Measurements from ENCODE around the gene IFT122. TPM values are rescaled to one million over a fixed set of nuclear protein-coding genes. Genes with fewer than 3 reads are reported as not detected.

IFT122 gene
- total RNA-seq, 1 experiment from 2014 or later = 20.5 TPM

DNA sequence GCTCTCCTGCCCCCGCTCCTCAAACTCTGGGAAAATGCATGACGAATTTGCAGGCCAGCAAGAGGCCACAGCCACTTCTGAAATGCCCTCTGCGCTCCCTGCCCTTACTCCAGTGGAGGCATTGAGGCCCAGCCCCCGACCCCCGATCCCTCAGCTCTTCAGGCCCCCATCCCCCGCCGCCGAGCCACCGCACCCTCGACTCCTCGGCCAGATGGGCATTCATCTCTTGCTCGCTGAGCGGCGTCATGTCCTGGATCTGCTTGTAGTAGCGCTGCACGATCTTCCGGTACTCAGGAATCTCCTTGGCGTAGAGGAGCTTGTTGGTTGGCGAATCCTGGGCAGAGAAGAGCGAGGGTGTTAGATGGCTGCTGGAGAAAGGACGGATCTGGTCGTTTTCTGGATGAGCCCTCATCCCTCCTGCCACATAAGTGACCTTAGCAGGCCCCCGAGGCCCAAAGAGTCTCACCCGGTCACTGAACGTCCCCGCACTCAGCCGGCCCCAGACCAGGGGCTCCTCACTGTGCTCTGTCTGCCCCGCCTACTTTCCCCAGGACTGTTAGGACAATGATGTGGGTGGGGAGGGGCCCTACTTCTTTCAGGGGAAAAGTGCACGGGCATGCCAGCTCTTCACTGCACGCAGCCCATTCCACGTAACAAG is 117.0 kb downstream of the IFT122 start:
- DNase-seq (ENCODE audit: low read depth) = no peak

DNA sequence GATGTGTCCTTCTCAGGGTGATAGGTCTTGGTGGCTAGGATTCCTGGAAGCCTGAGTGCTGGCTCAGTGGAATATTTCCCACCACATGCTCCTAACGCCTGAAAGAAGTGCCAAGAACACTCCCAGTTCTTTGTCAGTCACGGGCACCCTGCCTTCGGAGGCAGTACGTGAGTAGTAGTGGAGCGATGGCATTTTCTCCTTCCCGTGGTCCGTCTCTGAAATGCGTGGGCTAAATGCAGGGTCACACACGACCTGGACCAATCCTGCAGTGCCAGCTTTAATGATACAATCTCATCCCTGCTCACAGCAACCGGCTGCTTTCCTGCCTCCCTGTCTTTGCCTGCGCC is 117.5 kb downstream of the IFT122 start:
- no peak for DNase-seq (ENCODE audit: low read depth)

DNA sequence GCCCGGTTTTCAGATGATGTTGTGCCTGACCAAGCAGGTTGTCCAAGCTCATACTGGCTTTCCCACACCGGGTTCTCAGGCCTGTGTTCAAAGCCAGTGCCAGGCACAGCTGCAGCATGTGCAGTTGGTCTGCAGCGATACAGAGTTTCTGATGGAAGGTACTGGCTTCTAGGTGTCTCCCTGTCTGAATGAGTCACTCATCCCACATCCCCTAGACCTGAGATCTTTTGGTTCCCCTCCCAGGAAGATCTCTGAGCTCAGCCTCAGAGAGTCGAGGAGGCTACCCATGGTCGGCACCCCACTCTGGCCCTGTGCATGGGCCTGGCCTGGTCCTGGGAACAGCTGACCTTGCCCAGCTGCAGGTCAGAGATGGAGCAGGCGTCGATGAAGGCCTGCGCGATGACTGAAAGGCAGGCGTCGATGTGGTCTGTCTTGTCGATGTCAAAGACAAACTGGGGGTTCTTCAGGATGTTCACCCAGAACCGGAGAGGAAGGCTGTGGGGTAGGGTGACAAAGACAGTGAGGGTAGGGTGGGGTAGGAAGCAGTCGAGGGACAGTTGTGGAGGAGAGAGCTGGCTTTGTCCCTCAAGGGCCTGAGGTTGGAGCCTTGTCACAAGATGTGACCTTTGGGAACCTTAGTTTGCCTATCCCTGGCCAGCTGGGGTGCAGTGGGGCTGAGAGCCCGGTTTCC is 118.2 kb downstream of the IFT122 start:
- DNase-seq (ENCODE audit: low read depth) = peak; percentile 70

DNA sequence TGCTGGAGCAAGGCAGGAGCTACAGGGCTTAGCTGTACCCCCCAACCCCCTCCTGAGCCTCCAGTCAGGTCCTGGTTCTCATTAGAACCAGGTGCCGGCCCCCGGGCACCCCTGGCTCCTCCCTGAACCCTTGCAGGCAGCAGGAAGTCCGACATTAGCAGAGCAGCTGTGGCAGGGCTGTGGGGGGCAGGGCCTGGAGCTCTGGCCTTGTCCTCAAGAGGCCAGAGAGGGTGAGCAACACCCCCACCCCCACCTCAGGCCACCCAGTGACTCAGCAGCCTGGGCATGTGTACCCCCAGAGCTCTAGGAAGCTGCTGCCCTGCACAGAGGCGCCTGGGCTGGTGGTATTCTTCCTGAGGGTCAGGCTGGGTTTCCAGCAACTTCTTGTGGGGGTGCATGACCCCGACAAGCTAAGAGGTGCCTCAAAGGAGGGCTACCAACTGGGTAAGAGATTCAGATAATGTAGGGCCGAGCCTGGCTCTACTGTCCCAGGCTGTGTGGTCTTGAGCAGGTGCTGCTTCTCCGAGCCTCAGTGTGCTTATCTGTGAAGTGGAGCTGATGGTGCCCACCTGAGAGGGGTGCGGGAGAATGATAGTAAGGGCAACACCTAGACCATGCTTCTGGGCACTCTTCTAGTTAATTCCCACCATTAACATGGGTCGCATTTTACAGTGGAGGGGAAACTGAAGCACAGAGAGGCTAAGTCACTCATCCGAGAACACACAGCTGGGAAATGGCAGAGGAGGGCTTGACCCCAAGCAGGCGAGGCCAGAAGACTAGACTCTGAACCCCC is 118.9 kb downstream of the IFT122 start:
- DNase-seq (ENCODE audit: low read depth) = peak; percentile 97

DNA sequence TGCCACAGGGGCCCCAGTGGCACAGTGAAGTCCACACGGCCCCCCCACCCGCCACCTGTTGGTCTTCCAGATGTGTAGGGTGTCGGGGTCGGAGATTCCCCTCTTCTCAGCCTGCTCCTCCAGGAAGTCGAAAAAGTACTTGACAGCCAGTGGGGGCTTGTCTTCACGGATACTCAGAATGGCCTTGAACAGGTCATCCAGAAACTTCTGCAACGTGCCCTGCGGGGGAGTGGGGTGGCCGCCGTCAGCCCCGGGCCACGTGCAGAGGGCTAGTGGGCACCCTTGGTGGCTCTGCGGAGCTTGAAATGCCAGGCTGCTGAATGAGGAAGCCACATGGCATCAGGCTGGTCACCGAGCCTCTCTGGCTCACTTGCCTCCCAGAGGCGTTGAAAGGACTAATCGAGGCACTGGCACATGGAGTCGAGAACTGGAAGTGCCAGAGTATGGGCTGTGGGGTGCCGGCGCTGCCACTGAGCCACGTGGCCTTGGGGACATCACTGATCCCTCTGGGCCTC is 119.6 kb downstream of the IFT122 start:
- DNase-seq (ENCODE audit: low read depth) = no peak

DNA sequence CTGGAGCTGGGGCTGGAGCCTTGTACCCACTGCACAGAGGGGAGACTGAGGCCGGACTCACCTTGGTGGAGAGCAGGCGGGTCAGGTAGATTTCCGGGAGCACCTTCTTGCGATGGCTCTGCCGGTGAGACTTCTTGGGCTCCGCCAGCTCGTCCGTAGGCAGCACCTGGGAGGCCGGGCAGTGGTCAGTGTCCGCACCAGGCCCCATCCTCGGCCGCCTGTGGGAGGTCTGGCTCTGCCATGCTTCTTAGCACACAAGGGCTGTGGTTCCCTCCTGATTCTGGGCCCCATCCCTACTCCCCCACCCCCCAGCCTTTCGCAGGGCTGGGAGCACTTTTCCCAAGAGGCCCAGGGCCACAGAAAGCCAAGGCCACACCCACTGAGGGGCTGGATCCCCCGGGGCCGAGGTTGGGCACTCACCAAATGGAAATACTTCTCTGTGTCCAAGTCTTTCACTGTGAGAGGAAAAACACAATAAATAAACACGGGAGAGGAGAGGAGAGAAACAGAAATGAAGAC is 120.3 kb downstream of the IFT122 start:
- peak; percentile 94 for DNase-seq (ENCODE audit: low read depth)

DNA sequence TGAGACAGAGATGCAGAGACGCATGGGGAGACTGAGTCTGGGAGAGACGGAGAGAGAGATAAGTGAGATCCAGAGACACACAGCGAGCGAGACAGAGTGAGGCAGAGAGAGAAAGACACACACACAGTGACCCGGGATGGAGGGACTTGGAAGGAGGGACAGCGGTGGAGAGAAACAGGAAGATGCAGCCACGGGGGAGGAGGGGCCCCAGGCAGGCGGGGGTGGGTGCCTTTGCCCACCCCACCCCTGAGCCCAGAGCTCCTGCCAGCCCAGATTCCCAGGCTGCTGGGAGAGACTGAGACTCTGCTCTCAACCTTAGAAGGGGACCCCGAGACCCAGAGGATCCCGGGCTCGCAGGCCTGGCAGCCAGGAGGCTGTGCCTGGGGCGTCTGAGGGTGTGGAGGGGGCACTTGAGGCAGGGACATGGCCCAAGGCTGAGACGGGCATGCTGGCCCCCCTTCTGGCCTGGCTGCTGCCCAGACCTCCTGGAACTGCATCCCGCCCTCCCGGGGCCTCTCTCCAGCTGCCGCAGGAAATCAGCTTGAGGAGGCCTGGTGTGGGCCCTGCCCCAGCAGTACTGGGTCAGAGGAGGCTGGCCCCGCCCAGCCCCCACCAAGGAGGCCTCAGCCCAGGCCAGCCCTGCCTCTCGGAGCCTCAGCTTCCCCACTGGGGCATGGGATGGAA is 121.0 kb downstream of the IFT122 start:
- DNase-seq (ENCODE audit: low read depth) = peak; percentile 94

DNA sequence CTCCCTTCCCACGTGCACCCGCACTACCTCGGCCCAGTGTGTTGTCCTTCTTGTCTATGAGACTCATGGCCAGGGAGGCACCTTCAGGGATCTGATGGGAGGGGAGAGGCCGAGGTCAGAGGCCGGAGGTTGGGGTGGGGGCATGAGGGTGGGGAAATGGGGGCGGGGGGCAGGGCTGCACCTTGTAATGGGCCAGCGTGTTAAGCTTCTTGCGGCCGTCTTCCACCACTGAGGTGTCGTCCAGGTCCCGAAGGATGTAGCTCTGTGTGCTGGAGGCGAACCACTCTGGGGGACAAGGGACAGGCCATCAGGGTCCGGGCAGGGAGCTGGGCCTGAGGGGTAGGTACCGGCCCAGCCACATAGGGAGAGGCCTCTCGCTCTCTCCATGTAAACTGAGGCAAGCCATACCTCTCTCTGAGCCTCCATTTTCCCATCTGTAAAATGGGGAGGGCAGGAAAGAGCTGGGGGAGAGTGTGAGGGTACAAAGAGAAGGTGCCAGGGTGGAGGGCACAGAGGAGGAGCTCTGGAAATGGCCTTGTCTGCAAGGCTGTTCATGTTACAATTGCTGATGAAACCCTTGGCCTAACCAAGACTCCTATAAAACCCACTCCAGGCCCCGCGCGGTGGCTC is 121.7 kb downstream of the IFT122 start:
- no peak for DNase-seq (ENCODE audit: low read depth)

DNA sequence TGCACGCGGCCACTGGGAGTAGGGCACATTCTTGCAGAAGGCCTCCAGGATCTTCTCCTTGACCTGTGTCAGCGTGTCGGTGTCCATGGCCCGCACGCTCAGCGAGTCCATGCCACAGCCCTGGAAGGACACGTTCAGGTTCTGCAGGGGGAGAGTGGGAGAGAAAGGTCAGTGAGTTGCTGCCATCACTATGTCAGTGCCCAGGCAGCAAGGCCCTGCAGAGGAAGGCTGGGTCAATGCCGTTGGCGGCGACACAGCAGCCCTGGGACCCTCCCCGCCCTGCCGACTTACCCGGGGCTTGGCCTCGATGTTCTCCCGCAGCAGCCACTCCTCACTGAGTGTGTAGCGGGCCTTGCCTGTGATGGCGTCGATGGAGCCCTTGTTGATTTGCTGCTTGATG is 122.8 kb downstream of the IFT122 start:
- no peak for DNase-seq (ENCODE audit: low read depth)

DNA sequence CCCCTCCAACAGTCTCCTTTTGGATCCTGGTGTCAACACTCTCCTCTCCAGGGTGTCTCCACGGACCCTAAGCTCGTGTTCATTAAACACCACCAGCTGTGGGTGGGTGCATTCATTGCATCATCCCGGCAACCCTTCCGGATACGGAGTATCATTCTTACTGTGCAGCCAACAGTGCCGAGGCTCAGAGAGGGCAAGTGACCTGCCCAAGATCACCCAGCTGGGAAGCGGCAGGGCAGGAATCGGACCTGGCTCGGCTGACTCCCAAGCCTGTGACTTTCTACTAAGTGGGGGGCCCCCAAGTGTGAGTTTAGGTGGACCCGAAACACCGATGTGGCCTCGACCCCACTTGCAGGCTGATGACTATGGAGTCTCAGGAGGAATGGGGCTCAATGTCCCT is 123.3 kb downstream of the IFT122 start:
- no peak for DNase-seq (ENCODE audit: low read depth)

DNA sequence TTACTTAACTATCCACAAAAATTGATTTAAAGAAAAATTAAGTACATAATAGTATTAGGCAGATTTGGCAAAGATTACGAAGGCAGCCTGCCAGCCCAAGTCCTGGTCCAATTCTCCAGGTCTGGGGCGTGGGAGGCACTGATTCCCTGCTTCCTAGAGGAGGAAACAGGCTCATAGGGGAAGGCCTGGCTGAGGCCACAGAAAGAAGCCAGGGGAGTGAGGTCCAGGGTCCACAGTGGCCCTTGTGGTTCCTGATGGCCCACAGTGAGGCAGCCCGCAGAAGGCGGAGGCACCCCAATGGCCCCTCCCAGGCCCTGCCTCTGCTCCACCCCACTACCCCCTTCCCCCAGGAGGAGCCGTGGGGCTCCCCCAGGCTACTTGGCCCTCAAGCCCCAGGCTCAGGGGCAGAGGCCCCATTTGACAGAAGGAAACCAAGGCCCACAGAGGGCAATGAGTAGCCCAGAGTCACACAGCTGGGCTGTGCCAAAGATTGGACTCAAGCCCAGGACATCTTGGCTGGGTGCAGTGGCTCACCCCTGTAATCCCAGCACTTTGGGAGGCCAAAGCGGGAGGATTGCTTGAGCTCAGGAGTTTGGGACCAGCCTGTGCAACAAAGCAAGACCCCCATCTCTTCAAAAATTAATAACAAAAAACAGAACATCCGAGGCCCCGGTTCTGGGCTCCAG is 124.0 kb downstream of the IFT122 start:
- DNase-seq (ENCODE audit: low read depth) = no peak

DNA sequence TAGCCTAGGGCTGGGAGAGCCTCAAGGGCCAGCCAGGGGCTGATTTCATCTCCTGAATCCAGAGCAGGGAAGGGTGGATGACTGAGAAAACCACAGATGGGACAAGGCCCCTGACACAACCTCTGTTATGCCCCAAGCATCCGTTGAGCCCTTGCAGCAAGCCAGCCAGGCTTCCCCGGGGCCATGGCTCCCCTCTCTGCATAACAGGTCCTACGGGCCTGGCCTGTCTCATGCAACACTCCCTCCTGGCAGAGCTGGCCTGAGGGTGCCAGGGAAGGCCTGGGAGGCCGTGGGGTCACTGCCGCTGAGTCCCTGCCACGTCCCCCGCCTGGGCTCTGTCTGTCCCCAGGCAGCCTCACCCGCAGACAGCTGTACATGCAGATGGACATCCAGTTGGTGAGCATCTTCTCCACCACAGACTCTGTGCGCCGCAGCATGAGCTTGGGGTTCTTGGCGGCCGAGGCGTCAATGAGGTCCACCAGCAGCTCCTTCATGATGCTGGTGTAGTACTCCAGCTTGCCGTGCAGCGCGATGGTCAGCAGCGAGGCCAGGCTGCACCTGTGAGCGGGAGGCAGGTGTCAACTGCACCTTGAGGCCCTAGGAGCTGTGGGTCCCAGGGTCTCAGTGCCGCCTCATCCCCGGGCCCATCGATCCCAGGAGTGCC is 125.1 kb downstream of the IFT122 start:
- no peak for DNase-seq (ENCODE audit: low read depth)

DNA sequence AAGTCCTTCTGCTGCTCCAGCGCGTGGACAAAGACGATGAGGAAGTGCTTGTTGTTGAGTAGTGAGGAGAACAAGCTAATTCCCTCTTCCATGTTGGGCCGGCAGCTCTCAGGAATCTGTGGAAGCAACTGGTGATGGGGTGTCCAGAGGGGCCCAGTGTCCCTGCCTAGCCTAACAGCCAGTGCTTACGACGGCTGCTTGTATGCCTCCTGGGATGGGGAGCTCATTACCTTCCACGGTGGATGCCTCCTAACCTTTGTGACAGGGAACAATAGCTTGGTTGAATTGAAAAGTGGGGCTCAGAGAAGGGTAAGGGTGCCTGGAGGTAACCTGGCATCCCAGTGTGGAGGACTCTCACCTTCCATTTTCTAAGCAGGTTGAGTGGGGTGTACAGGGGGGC is 125.9 kb downstream of the IFT122 start:
- DNase-seq (ENCODE audit: low read depth) = no peak

DNA sequence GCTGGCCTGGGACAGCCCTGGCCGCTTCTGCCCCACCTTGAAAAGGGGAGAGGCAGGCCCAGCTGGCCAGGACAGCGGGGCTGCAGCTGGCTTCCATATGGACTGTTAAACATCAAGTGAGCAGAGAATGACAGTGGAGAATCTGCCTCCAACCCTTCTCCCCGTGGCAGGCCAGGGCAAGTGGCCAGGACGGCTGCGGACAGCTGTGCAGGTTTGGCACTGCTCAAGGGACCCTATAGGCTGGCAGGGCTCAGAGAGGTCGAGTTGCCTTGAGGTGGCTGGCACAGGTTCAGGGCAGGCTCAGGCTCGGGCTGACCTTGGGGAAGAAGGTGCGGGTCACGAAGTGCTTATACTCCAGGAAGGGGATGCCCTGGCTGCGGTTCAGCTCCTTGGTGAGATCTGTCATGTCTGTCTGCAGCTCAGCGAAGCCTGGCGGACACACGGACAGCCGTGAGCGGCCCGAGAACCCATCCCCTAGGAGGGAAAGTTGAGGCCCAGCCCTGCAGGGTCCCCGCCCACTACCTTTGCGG is 127.2 kb downstream of the IFT122 start:
- peak; percentile 68 for DNase-seq (ENCODE audit: low read depth)

DNA sequence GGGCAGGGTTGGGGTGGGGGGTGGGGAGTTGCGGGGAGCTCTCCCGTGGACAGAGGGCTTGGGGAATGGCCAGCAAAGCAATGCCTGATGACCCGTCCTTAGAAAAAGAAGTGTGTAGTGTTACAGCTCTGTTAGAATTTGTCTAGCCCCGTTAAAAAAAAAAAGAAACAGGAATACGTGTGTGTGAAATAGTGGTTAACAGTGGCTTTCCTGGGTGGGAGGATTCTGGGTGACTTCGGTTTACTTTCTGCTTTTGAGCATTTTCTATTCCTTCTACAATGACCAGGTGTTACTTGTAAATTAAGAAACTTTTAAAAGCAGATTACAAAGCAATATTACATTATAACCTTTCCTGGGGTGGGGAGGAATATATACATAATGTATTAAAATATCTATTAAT is 127.9 kb downstream of the IFT122 start:
- no peak for DNase-seq (ENCODE audit: low read depth)

DNA sequence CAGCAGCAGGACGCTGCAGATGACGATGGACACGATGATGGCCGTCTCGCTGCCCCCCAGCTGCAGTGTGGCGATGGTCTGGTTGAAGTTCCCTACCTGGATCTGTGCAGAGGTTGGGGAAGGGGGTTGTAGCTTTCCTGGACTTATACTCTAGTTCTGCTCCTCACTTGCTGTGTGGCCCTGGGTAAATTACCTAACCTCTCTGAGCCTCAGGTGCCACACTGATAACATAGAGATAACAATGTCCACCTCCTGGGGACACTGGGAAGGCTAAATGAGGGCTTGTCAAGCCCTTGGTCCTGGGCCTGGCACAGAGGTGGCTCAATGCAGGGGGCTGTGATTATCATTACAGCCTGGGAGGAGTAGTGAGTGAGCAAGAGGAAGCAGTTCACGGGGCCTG is 129.8 kb downstream of the IFT122 start:
- DNase-seq (ENCODE audit: low read depth) = no peak
